ENCODE results near the gene CNN3.

Gene CNN3

DNA sequence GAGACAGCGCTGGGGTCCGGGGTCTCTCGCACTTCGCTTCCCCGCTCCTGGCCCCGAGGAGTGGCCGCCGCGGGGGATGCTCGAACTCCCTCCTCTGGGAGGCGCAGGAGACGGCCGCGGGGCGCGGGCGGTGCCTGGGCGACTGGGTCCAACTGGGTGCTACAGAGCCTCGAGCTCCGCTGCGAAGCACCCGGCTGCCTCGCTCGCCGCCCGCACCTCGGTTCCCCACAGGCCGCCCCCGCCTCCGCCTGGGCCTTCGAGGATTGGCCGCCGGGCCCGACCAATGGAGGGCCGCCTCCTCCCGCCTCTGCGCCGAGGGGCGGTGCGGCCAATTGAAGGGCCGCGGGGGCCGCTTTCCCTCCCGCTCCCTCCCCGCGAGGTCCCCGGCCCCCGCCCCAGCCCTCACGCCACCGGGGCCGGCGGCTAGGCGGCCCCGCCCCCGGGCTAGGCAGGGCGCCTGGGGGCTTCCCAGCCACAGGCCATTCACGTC, at the start of gene CNN3:
Gene CNN3, minus strand, starts transcription at position 196 of the 490 bp plus-strand sequence. CDS start 216 bp downstream, outside the sequence.
- DNase-seq (ENCODE audit: low spot score): peak; percentile 87

GRCh38 chr1:94974824-94975223, 47.9 kb upstream of the CNN3 start:
- no peak for DNase-seq (ENCODE audit: low spot score)

GRCh38 chr1:94974241-94974640, 47.3 kb upstream of the CNN3 start:
- DNase-seq (ENCODE audit: low spot score): no peak

DNA sequence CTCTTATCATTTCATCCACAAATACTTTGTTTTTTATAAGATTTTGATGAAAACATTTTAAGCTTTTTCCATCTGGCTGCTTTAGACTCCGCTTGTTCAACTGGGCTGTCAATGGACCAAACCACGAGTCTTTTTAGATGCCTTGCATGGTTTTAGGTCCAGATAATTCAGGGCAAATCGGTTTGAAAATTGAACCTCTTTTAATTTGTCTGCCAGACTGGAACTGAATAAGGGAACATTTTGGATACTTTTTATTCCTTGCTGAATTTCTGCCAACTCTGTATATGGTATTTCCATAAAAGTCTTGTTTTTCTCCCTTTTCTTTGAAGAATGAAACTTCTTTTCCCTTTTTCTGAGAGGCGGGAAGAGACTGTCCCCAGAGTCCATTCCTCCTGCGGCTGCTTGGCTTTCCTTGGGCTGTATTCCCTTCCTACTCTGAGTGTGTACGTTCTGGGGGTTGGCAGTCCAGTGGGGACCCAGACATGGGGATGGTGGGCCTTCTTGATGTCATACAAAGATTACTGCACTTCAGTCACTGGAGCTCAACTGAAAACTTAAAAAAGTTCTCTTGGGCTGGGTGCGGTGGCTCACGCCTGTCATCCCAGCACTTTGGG, 46.5 kb upstream of the CNN3 start:
- no peak for DNase-seq (ENCODE audit: low spot score)

- DNase-seq (ENCODE audit: low spot score): no peak
Measured at GRCh38 chr1:94971491-94971924, 44.6 kb upstream of the CNN3 start.

DNA sequence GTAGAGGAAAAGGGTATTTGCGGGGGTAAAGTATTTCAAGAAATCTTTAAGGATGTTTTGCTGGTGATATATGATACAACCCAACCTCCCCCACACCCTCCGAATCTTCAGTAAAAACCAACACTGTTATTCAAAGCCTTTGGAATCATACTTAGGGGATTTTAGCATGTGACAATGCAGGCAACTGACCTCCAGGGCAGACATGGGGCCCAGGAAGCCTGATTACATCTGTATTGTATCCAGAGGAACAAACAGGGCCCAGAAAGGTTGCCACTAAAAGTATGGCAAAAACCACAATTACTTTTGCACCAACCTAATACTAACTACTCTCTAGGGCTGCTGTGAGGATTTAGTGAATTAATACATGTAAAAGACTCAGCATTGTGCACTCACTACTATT, 43.9 kb upstream of the CNN3 start:
- no peak for DNase-seq (ENCODE audit: low spot score)

DNA sequence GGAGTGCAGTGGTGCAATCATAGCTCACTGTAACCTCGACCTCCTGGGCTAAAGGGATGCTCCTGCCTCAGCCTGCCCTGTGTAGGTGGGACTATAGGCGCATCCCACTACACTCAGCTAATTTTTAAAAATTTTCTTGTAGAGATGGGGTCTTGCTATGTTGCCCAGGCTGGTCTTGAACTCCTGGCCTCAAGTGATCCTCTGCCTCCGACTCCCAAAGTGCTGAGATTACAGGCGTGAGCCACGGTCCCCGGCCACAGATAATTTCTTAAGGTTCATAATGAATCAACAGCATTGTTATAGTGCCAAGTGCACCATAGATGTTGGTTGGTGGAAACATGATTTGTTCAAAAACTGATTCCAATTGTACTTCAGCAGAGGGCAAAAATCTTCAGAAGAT, 42.2 kb upstream of the CNN3 start:
- DNase-seq (ENCODE audit: low spot score): no peak

- no peak for DNase-seq (ENCODE audit: low spot score)
Measured at GRCh38 chr1:94966033-94966432, 39.1 kb upstream of the CNN3 start.

- no peak for DNase-seq (ENCODE audit: low spot score)
Measured at GRCh38 chr1:94963864-94964263, 37.0 kb upstream of the CNN3 start.

DNA sequence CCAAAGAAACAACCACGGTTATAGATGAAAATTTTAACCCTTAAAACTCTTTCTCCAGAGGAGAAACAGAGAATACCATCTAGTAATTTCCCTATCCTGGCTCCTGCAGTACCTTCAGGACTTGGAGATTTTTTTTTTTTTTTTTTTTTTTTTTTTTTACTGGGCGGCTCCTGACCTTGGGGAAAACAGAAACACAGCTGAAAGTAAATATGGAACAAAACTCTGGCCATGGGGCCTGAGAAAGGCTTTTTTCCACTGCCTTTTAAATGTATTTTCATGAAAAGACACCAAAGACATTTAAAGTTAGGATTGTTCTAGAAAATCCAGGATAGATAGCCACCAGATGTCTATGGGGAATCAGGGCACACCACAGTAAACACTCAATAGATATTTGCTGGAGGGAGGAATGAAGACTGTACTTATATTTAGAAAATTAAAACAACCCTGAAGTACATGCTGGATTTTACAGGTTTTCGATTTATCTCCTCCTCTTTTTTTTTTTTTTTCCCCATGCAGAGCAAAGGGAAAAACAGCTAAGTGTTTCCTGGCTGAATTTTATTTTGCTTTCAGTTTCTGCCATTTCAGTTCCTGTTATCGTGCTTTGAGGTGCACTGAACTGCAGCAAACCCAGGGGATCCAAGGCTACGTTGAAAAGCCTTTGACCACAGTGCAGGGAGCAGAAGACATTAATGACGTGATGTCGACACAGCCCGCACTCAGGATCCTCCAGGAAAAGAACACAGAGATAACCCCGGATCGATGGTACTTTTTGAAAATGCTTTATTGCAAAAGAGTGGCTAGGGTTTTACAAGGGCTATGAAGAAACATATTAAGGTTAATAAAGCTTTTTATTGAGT, 35.7 kb upstream of the CNN3 start:
- DNase-seq (ENCODE audit: low spot score): peak; percentile 34

GRCh38 chr1:94961988-94962387, 35.1 kb upstream of the CNN3 start:
- DNase-seq (ENCODE audit: low spot score): no peak

GRCh38 chr1:94961582-94961981, 34.7 kb upstream of the CNN3 start:
- DNase-seq (ENCODE audit: low spot score): no peak

- no peak for DNase-seq (ENCODE audit: low spot score)
Measured at GRCh38 chr1:94958081-94958480, 31.2 kb upstream of the CNN3 start.

- DNase-seq (ENCODE audit: low spot score): peak; percentile 28
Measured at GRCh38 chr1:94955767-94956632, 29.1 kb upstream of the CNN3 start.

DNA sequence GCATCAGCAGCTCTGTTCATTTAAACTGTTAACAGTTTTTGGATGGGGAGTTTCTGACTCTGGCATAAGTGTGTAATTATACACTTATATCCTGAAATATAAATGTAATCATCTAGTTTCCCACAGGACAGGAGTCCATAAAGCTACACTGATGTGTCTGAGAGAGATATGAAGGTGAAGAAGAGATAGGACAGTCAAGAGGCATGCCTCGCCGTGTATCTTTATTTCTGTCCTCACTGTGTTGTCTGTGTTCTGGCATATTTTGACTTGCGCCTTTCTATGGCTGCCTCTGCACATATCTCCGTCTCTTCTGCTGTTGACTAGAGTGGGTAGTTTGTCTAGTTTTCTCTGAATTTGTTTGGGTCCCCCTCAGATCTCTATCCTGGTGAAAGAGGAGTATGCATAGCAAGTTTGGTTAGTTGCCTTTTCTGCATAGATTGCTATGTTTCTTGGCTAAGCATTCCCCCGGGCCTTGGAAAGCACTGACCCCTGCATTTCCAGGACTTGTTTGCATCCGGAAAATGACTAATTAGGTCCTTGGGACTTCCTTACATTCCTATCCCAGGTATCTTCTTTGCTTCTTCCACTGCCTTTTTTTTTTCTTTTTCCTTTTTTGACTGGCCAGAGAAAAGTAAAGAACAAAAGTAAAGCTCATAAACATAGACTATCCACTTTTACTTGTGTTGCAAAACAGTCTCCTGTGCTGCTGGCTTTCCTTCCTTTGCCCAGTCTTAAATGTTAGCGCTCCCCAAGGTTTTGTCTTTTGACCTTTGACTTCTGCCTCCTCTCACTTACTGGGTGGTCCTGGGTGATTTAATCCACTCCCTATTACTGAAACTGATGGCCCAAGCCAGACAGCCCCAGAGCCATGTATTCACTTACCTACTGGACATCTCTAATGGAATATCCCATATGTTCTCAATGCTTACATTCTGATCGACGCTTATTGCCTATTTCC, 27.6 kb upstream of the CNN3 start:
- DNase-seq (ENCODE audit: low spot score): no peak

- no peak for DNase-seq (ENCODE audit: low spot score)
Measured at GRCh38 chr1:94953746-94954145, 26.8 kb upstream of the CNN3 start.

GRCh38 chr1:94953107-94953506, 26.2 kb upstream of the CNN3 start:
- DNase-seq (ENCODE audit: low spot score): no peak

- no peak for DNase-seq (ENCODE audit: low spot score)
Measured at GRCh38 chr1:94952539-94952938, 25.6 kb upstream of the CNN3 start.

- no peak for DNase-seq (ENCODE audit: low spot score)
Measured at GRCh38 chr1:94951509-94952208, 24.7 kb upstream of the CNN3 start.

- no peak for DNase-seq (ENCODE audit: low spot score)
Measured at GRCh38 chr1:94951046-94951445, 24.1 kb upstream of the CNN3 start.

All from HuH-7 (cell line).